Glomerular endothelial cell (primary cell): ENCODE results near the gene HLCS. TPM values are rescaled to one million over a fixed set of nuclear protein-coding genes. Genes with fewer than 3 reads are reported as not detected.
"Not testable (repeated sequence)": the region's sequence is repeated elsewhere in the genome, so short reads cannot be mapped to it uniquely, and the experiment has no call there.

Source experiments
- DNase-seq: peaks from one replicate; pipeline ENCODE4 v3.0.0-alpha.2; 2011; ENCODE audit warnings: low read depth, low spot score; ENCODE audit errors: extremely low read depth
- total RNA-seq: library from RNA; depleted of rRNA; stranded (reverse); fragments of >200 nt; gene quantifications from 2 replicates; pipeline ENCODE4 v1.2.3, GENCODE V29; 2015

The HLCS gene
- total RNA-seq, 1 donor from 2014 or later, result 18.2 TPM

GRCh38 chr21:36960676-36961284, 5.7 kb downstream of the HLCS start:
- no peak for DNase-seq

GRCh38 chr21:36959020-36959835, 7.2 kb downstream of the HLCS start:
- no peak for DNase-seq

DNA sequence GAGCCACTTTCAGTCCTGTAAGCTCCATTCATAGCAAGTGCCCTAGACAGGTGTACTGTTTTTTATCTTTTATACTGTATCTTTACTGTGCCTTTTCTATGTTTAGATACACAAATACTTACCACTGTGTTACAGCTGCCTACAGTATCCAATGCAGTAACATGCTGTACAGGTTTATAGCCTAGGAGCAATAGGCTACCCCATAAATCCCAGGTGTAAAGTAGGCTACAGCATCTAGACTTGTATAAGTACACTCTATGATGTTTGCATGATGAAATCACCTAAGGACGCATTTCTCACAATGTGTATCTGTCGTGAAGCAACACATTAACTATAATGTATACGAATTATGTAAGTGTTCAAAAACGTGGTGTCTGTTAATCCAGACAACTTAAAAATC, 10.7 kb downstream of the HLCS start:
- no peak for DNase-seq

- DNase-seq, result not testable (repeated sequence)
Measured at GRCh38 chr21:36952331-36952730, 14.1 kb downstream of the HLCS start.

DNA sequence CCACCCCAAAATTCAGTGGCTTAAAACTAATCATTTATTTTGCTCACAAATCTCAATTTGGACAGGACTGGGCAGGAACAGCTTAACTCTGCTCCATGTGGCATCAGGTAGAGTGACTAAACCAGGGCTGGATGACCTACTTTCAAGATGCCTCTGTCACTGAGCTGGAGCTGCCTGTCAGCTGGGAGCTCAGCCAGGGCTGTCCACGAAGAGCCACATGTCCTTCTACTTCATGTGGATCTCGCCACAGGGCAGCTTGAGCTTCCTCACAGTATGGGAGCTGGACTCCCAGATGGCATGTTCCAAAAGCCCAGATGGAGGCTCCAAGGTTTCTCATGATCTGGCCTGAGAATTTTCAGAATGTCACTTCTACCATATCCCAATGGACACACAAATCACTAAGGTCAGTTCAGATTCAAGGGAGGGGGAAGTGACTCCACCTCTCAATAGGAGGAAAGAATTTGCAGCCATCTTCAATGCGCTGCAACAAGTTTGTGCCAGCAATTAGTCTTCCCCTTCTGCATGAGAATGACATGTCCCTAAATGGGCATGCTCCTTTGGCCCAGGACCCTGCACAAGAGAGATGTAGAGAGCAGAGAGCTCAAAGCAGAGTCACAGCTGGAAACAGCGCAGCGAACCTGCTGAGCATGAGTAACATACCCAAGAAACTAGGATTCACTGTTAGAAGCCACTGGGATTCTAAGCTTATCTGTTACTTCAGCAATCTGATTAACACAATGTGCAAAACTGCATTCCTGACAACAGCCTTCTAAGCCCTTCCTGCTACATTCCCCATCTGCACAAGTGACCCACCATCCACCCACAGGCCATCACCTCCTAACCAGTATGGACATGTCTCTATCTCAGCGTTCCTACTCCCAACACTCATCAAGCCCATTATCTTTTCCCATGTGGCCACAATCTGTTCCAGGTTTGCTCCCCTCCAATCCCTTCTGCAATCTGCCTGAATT, 17.0 kb downstream of the HLCS start:
- DNase-seq, result no peak

DNA sequence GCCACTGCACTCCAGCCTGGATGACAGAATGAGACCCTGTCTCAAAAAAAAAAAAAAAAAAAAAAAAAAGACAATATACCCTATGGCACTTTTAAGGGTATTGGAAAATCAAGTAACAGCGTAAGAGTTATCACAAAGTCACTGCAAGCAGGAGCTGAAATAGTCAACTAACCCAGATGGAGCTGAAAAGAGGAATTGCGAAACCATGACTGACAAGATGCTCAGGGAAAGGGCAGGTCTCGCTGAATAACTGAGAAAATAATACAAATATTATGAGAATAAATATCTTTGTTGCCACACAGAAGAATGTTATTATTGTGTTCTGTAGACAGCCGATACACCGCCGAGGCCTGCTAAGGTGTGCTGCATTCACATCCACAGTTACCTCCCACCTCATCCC, 17.8 kb downstream of the HLCS start:
- DNase-seq, result no peak

GRCh38 chr21:36946949-36947356, 19.5 kb downstream of the HLCS start:
- DNase-seq, result no peak

DNA sequence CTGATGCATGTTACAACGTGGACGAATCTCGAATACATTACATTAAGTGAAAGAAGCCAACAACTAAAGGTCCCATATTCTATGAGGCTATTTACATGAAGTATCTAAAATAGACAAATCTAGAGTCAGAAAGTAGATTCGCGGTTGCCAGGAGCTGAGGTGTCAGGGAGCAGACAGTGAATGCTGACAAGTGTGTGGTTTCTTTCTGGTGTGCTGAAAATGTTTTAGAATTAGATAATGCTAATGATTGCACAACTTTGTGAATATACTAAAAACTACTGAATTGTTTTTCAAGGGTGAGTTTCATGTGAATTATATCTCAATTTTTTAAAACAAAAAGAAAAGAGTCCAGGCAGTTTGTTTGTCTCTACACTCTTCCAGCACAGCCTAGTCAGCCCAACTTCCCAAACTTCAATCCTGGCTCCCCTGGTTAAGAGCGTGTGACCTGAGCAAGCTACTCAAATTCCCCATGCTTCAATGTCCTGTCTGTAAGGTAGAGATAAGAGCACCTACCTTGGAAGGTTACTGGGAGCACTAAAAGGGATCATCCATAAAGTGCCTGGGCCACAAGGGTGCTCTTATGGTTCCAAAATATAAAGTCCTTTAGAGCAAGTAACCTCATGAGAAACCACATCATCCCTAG, 20.9 kb downstream of the HLCS start:
- DNase-seq, result no peak

- DNase-seq, result no peak
Measured at GRCh38 chr21:36936361-36937135, 29.9 kb downstream of the HLCS start.

GRCh38 chr21:36934864-36935420, 31.5 kb downstream of the HLCS start:
- DNase-seq, result no peak

- no peak for DNase-seq
Measured at GRCh38 chr21:36932161-36932816, 34.2 kb downstream of the HLCS start.

DNA sequence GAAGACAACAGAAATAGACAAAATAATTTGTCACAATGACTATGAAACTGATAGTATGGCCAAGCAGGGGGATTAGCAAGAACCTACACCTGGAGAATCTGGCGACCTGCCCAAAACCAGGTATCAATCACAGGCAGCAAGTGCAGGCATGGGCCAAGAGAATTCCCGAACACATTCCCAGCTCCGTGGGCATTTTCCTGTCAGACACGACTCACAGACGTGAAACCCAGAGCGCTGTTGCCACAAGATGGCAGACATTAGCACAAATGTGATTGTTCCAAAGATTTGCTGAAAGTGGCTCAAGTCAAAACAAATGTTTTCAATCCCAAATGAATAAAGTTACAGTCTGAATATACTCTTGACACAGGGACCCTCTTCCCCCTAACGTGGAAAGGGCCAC, 36.8 kb downstream of the HLCS start:
- DNase-seq, result no peak

DNA sequence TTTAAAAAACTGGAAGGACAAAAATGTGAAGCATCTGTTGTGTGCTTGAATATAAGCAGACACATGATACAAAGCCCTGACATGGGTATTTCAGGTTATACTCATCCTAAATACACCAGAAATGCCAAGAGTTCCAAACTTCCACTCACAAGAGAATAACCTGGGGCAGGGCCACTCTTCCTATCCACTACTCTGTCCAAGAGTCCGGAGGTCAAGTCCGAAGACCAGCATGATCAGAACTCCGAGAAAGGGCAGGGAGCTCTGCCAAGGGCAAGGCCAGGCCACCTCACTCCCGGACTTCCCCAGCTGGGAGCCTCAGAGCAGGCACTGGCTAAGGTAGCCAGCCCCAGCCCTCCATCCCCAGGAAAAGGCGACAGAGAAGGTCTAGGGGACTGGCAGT, 37.5 kb downstream of the HLCS start:
- no peak for DNase-seq

- DNase-seq, result no peak
Measured at GRCh38 chr21:36927719-36928117, 38.8 kb downstream of the HLCS start.

GRCh38 chr21:36926989-36927718, 39.3 kb downstream of the HLCS start:
- no peak for DNase-seq

GRCh38 chr21:36923270-36923669, 43.2 kb downstream of the HLCS start:
- DNase-seq, result no peak

- no peak for DNase-seq
Measured at GRCh38 chr21:36922861-36923260, 43.6 kb downstream of the HLCS start.

DNA sequence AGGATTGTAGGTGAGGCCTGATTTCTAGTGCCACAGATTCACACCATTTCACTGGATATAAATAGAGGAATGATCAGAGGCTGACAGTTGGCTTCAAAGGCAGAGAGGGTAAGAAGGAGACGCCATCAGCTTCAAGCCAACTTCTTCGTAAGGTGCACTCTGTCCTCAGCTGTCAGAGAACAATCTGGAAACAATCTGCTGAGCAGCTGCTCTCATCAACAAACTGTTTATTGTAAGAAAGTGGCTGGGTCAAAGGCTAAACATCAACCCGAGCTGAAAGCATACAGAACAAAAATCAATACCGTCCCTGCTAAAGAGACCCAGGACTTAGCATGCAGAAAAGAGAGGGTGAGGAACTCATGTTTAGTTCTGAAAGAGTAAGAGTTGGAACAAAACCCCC, 48.2 kb downstream of the HLCS start:
- DNase-seq, result no peak
